GM19351 (cell line): ENCODE measurements around the gene FLT4.

Source experiments
- ATAC-seq: cut with Tn5 transposase; IDR thresholded peaks from one replicate; pipeline ENCODE4 v1.9.1; 2021; ENCODE audit warnings: mild to moderate bottlenecking, moderate library complexity; ENCODE audit not compliant: unreplicated experiment

The FLT4 gene

GRCh38 chr5:180608572-180609310 is 40.7 kb downstream of the FLT4 start:
- no peak for ATAC-seq

GRCh38 chr5:180607861-180608571 is 41.4 kb downstream of the FLT4 start:
- no peak for ATAC-seq

- ATAC-seq = no peak
Observed at GRCh38 chr5:180606215-180606785, 43.1 kb downstream of the FLT4 start.

- ATAC-seq = peak; percentile 69
Observed at GRCh38 chr5:180605554-180606214, 43.7 kb downstream of the FLT4 start.

- ATAC-seq = no peak
Observed at GRCh38 chr5:180604271-180604670, 45.1 kb downstream of the FLT4 start.

GRCh38 chr5:180603076-180603594 is 46.3 kb downstream of the FLT4 start:
- ATAC-seq = no peak

- ATAC-seq = no peak
Observed at GRCh38 chr5:180602481-180603075, 46.8 kb downstream of the FLT4 start.

GRCh38 chr5:180601591-180602480 is 47.6 kb downstream of the FLT4 start:
- ATAC-seq = no peak

GRCh38 chr5:180600554-180601041 is 48.8 kb downstream of the FLT4 start:
- no peak for ATAC-seq

GRCh38 chr5:180599981-180600553 is 49.3 kb downstream of the FLT4 start:
- ATAC-seq = no peak

GRCh38 chr5:180599590-180599914 is 49.8 kb downstream of the FLT4 start:
- ATAC-seq = no peak

- ATAC-seq = no peak
Observed at GRCh38 chr5:180598797-180599589, 50.4 kb downstream of the FLT4 start.

- no peak for ATAC-seq
Observed at GRCh38 chr5:180598316-180598701, 51.1 kb downstream of the FLT4 start.

- no peak for ATAC-seq
Observed at GRCh38 chr5:180596668-180597231, 52.6 kb downstream of the FLT4 start.

- ATAC-seq = no peak
Observed at GRCh38 chr5:180596115-180596667, 53.2 kb downstream of the FLT4 start.

- no peak for ATAC-seq
Observed at GRCh38 chr5:180595381-180596114, 53.9 kb downstream of the FLT4 start.

GRCh38 chr5:180595046-180595379 is 54.4 kb downstream of the FLT4 start:
- no peak for ATAC-seq
